Measurements from ENCODE around the gene EPHA10.

The EPHA10 gene

DNA sequence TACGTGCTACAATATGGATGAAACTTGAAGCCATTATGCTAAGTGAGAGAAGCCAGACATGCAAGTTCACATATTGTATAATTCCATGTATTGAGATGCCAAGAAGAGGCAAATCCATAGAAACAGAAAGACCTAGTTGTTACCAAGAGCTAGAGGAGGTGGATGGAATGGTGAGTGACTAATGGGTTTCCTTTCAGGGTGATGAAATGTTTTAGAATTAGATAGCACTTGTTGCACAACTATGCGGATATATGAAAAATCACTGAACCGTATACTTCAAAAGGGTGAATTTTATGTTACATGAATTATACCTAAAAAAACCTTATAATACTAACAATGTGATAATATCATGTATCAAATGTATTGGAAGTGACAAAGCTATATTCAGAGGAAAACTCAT lies 18.1 kb downstream of the EPHA10 start:
- no peaks in the 10 kb centered on the region for H3F3A ChIP-seq (ENCODE audit: insufficient read depth)
- no peaks in the 10 kb centered on the region for H4K20me1 ChIP-seq (ENCODE audit: low read depth, low read length)

DNA sequence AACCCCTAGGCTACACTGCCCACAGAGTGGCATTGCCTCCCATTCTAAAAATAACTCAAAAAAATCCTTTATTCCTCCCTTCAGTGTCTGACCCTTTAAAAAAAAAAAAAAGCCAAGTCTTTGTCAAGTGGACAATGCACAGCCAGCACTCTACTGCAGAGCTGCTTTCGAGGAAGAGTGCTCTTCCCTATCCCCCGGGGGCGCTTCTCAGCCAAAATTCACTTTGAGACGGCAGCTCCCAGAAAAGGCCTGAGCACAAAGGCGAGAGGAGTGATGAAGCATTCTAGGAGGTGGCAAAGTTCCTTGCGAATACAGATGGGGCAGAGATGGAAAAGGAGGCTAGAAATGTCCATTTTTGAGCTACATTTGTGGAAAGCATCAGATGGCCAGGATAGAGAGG lies 23.3 kb downstream of the EPHA10 start:
- Histone ChIP-seq H3K9me2 (replicated peaks; ENCODE audit: insufficient read depth, low read length) (no peaks in the 10 kb centered on the region), H3K79me2 (ENCODE audit: insufficient read depth, low read length) (no peaks in the 10 kb centered on the region), H3F3A (ENCODE audit: insufficient read depth) (no peaks in the 10 kb centered on the region), H3K36me3 (ENCODE audit: low read length) (no peaks in the 10 kb centered on the region), H2AFZ (ENCODE audit: low read depth, low read length, severe bottlenecking) (no peak overlapping the region), H3K4me3 (ENCODE audit: insufficient read depth, low read length, poor library complexity, severe bottlenecking) (no peak overlapping the region), H3K9ac (ENCODE audit: low read length) (no peak overlapping the region), H3K27me3 (ENCODE audit: low read length) (no peaks in the 10 kb centered on the region; the same call in 1 of the 2 replicates), H3K4me2 (ENCODE audit: low read depth, low read length, poor library complexity, severe bottlenecking) (no peak overlapping the region), H3K9me3 (ENCODE audit: insufficient read depth, low read length) (no peaks in the 10 kb centered on the region), H3K27ac (ENCODE audit: low read depth, low read length) (no peak overlapping the region), H4K20me1 (ENCODE audit: low read depth, low read length) (no peaks in the 10 kb centered on the region)
- TF ChIP-seq, protein P1, sequence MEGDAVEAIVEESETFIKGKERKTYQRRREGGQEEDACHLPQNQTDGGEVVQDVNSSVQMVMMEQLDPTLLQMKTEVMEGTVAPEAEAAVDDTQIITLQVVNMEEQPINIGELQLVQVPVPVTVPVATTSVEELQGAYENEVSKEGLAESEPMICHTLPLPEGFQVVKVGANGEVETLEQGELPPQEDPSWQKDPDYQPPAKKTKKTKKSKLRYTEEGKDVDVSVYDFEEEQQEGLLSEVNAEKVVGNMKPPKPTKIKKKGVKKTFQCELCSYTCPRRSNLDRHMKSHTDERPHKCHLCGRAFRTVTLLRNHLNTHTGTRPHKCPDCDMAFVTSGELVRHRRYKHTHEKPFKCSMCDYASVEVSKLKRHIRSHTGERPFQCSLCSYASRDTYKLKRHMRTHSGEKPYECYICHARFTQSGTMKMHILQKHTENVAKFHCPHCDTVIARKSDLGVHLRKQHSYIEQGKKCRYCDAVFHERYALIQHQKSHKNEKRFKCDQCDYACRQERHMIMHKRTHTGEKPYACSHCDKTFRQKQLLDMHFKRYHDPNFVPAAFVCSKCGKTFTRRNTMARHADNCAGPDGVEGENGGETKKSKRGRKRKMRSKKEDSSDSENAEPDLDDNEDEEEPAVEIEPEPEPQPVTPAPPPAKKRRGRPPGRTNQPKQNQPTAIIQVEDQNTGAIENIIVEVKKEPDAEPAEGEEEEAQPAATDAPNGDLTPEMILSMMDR (IDR thresholded peaks at IDR 0.05; ENCODE audit: insufficient read depth, low read length, poor library complexity, severe bottlenecking), result no peak
- no peak for TF ChIP-seq EZH2phosphoT487 (conservative IDR thresholded peaks at IDR 0.05; ENCODE audit: low read length)

More for the DNA sequence above, 18.1 kb downstream of the EPHA10 start:
- TF ChIP-seq, protein P1 (IDR thresholded peaks at IDR 0.05; ENCODE audit: insufficient read depth, low read length, poor library complexity, severe bottlenecking), result no peak
- TF ChIP-seq EZH2phosphoT487 (conservative IDR thresholded peaks at IDR 0.05; ENCODE audit: low read length), result no peak
- Histone ChIP-seq H3K27me3 (ENCODE audit: low read length) (no peaks in the 10 kb centered on the region; the same call in 1 of the 2 replicates), H3K27ac (ENCODE audit: low read depth, low read length) (no peak overlapping the region), H3K4me3 (ENCODE audit: insufficient read depth, low read length, poor library complexity, severe bottlenecking) (no peak overlapping the region), H3K9me2 (replicated peaks; ENCODE audit: insufficient read depth, low read length) (no peaks in the 10 kb centered on the region), H3K9me3 (ENCODE audit: insufficient read depth, low read length) (no peaks in the 10 kb centered on the region), H3K36me3 (ENCODE audit: low read length) (no peaks in the 10 kb centered on the region), H3K9ac (ENCODE audit: low read length) (no peak overlapping the region), H3K79me2 (ENCODE audit: insufficient read depth, low read length) (no peaks in the 10 kb centered on the region), H2AFZ (ENCODE audit: low read depth, low read length, severe bottlenecking) (no peak overlapping the region), H3K4me2 (ENCODE audit: low read depth, low read length, poor library complexity, severe bottlenecking) (no peak overlapping the region)

DNA sequence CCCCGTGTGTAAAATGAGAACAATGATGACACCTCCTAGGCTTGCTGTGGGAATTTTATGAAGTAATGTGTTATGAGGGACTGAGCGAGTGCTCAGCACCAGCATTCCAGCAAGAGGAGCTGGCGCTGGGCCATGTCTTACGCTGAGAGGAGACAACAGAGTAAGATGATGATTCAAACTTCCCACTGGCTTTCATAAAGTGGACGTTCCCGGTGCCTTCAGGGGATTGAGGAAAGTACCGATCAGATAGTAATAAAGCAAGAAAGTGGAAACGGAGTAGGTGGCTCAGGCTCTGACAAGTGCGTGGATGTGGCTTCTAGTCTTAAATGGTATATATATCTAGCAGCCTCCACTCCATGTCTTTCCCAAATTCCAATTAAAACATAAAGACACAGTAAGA lies 23.8 kb downstream of the EPHA10 start:
- H3K9me2 ChIP-seq (replicated peaks; ENCODE audit: insufficient read depth, low read length), result no peaks in the 10 kb centered on the region
- no peak overlapping the region for H3K4me2 ChIP-seq (ENCODE audit: low read depth, low read length, poor library complexity, severe bottlenecking)
- H3K27ac ChIP-seq (ENCODE audit: low read depth, low read length), result no peak overlapping the region
- no peak for TF ChIP-seq EZH2phosphoT487 (conservative IDR thresholded peaks at IDR 0.05; ENCODE audit: low read length)
- TF ChIP-seq, protein P1 (IDR thresholded peaks at IDR 0.05; ENCODE audit: insufficient read depth, low read length, poor library complexity, severe bottlenecking), result no peak
- H3K9ac ChIP-seq (ENCODE audit: low read length), result no peak overlapping the region
- no peaks in the 10 kb centered on the region for H3K79me2 ChIP-seq (ENCODE audit: insufficient read depth, low read length)
- H3K4me3 ChIP-seq (ENCODE audit: insufficient read depth, low read length, poor library complexity, severe bottlenecking), result no peak overlapping the region
- H3K36me3 ChIP-seq (ENCODE audit: low read length), result no peaks in the 10 kb centered on the region
- H2AFZ ChIP-seq (ENCODE audit: low read depth, low read length, severe bottlenecking), result no peak overlapping the region
- no peaks in the 10 kb centered on the region; the same call in 1 of the 2 replicates for H3K27me3 ChIP-seq (ENCODE audit: low read length)
- H3F3A ChIP-seq (ENCODE audit: insufficient read depth), result no peaks in the 10 kb centered on the region
- H3K9me3 ChIP-seq (ENCODE audit: insufficient read depth, low read length), result no peaks in the 10 kb centered on the region
- no peaks in the 10 kb centered on the region for H4K20me1 ChIP-seq (ENCODE audit: low read depth, low read length)

Measured in SU-DHL-6 (cell line).